ENCODE data around the gene CCDC28B.
A peak's percentile ranks its signal among the peaks of the same experiment; 100 is the strongest.

Gene CCDC28B

GRCh38 chr1:32194984-32195383 lies 5.4 kb upstream of the CCDC28B start:
- no peak for DNase-seq (ENCODE audit: low spot score)

DNA sequence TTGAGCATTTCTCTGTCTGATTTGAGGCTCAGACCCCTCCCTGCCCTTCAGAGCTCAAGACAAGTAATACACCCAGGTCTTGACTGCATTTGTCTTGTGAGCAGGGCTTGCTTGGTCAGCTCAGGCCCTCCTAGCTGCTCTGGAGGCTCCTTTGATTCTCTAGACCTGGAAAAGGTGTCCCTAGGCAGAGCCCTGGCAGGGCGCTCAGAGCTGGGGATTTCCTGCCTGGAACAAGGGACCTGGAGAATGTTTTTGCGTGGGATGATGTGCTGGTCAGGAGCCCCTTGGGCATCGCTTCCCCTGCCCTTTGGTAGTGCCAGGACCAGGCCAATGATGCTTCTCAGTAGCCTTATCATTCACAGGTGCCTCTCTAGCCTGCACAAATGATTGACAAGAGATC lies 4.9 kb upstream of the CCDC28B start:
- no peak for DNase-seq (ENCODE audit: low spot score)

DNA sequence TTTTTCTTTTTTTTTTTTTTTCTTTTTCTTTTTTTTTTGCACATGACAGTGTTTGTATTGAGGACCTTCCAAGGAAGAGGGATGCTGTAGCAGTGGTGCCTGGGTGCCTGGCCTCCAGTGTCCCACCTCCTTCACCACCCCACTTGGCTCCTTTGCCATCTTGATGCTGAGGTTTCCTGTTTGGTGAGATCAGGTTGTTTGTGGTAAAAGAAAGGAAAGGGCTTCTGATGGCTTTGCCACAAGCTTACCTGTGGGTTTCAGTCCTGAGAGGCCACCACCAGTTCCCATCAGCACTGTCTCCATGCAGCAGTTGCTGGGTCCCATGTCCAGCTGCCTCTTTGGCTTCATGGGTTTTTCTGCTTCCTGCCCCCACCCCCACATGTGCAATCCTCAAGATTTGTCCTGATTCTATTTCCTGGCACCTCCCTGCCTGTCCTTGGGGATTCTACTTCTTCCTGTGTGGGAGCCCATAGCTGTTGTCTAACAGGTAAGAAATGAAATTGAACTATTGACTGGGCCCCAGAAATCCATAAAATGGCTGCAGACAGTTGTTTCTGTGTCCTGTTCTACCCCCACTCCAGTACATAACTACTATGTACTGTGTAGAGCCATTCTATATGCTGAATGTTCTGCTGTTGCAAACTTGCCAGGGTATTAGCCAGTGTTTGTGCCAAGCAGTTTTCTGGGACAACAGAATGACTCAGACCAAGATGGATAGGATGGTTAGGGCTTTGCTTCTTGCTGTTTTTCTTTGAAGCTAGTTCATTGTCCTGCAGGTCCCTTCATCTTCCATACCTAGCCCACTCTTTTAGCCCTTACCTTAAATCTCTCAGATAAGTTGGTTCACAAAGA lies 4.2 kb upstream of the CCDC28B start:
- no peak for DNase-seq (ENCODE audit: low spot score)

GRCh38 chr1:32197074-32197473 lies 3.3 kb upstream of the CCDC28B start:
- DNase-seq (ENCODE audit: low spot score): no peak

- no peak for DNase-seq (ENCODE audit: low spot score)
Observed at GRCh38 chr1:32197837-32198236, 2.6 kb upstream of the CCDC28B start.

DNA sequence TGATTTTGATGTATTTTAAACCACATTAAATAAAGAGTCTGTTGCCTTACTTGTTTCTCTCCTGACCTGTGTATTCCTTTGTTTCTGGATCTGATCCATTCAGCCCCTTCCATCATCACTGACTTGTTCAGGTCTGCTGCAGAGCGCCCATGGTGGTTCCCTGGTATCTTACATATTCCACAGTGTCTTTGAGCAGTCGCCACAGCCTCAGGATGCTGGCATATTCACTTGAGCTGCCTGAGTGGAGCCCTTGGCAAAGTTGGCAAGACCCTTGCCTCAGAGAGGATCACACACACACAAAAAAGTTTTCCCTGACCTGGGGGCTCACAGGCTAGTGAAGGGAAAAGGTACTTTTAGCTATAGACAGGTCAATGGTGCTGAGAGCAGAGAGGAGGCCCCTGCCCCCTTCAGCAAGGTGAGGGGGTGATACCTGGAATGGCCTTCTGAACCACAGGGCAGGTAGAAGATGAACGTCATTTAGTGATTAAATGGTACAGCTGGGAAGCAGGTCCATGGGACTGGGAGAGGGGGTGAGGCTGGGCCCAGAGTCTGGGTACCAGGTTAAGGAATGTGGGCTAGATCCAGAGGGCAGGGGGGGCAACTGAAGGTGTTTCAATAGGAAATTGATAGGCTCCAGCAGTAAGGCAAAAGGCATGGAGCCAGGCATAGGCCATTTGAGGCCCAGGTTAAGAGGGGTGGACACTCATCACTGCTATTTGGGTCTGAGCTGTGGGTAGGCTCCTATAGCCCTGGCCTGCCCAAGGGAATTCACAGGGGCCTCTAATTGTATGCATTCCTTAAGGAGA lies 2.0 kb upstream of the CCDC28B start:
- no peak for DNase-seq (ENCODE audit: low spot score)

- no peak for DNase-seq (ENCODE audit: low spot score)
Observed at GRCh38 chr1:32199043-32199716, 1.2 kb upstream of the CCDC28B start.

DNA sequence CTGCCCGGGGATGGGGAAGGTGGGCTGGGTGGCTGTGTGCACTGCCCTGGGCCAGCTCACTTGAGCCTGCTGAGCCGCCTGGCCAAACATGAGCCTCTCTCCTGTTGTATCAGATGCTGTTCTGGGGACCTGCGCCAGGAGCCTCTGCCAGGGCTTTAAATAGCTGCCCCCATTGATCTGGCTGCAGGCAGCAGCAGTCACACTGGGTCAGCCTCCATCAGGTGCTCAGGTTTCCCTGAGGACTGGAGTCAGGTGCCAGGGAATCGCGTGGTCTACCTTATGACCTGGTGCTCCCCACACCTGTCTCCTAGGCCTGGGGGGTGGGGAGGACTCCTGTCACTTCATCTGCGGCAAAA lies 700 bp upstream of the CCDC28B start:
- peak; percentile 31 for DNase-seq (ENCODE audit: low spot score)

- DNase-seq (ENCODE audit: low spot score): peak; percentile 70
Observed at GRCh38 chr1:32201011-32201855, 838 bp downstream of the CCDC28B start.

DNA sequence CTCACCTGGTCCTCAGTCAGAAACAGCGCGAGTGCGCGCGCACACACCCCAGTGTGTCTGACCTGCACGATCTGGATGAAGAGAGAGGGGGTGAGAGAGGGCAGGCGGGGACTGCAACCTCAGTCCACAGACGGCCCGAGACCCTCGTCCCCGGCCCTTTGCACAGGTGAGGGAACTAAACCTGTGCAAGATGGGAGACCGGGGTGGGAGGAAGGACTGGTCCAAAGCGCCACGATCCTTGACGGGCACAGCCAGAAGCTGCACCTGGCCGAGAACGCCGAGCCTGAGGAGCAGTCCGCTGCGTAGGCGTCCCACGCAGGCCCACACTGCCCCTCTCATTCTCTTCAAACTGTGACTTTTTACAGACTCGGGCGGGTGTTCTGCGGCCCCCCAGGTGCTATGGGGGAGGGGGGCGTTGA lies 4.6 kb downstream of the CCDC28B start:
- DNase-seq (ENCODE audit: low spot score): no peak

DNA sequence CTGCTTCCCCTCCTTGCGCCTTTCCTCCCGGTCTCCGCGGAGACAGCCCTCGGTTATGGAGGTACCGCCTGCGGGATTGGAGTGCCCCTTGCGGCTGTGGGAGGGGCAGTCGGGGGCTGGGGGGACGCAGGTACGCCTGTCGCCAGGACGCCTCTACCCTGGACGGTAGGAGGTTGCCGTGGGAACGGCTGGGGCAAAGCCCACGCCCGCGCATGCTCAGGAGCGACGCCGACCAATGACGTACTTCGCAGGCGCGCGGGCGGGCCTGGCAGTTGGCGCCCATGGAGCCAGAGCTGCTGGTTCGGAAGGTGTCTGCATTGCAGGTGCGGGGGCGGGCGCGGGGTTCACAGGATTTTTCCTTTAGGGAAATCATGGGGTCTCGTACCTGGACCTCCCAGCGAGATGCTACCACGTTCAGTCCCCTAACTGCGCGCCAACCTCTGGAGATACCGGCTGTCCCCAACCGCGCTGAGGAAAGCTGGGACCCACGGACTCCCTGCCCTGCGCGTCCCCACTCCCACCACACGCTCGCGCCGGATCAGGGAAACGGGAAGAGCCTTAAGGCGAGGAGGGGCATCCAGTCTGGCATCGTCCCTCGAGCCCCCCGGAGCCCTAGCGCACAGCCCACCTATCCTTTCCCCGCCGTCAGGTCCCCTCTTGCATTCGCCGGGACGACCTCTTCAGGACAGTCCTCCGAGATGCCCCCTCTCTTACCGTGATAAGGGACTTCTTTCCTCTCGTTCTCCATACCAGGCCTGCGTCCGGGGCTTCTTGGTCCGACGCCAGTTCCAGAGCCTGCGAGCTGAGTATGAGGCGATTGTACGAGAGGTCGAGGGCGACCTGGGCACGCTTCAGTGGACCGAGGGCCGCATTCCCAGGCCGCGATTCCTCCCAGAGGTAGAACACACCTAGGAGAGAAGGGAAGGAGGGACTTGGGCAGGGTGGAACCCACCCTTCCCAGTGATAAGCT lies 5.3 kb downstream of the CCDC28B start, which contains the start of gene IQCC:
Gene IQCC (plus strand): TSS at position 271 of the 970 bp plus-strand sequence. CDS start 11 bp downstream, at position 282.
- peak; percentile 97 for DNase-seq (ENCODE audit: low spot score)

GRCh38 chr1:32208469-32208868 lies 8.1 kb downstream of the CCDC28B start:
- no peak for DNase-seq (ENCODE audit: low spot score)

DNA sequence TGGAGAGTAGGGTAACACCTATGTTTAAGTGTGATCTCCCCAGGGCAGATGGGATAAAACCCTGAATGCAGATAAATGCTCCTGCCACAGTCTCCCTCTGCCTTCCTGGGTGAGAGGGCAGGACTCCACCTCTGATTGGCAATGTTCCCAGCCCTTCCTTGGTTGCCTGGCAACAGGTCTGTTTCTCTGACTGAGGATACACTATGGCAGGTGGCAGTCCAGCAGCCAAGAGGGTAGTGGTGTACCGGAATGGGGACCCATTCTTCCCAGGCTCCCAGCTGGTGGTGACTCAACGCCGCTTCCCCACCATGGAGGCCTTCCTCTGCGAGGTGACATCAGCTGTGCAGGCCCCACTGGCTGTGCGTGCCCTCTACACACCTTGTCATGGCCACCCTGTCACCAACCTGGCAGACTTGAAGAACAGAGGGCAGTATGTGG lies 8.5 kb downstream of the CCDC28B start, which contains the start of gene DCDC2B:
Gene DCDC2B (plus strand): TSS at position 199 of the 438 bp plus-strand sequence. CDS start 5 bp downstream, at position 204.
- DNase-seq (ENCODE audit: low spot score): peak; percentile 33

GRCh38 chr1:32215629-32216480 lies 15.5 kb downstream of the CCDC28B start:
- DNase-seq (ENCODE audit: low spot score): peak; percentile 81

GRCh38 chr1:32216566-32216965 lies 16.2 kb downstream of the CCDC28B start:
- DNase-seq (ENCODE audit: low spot score): no peak

DNA sequence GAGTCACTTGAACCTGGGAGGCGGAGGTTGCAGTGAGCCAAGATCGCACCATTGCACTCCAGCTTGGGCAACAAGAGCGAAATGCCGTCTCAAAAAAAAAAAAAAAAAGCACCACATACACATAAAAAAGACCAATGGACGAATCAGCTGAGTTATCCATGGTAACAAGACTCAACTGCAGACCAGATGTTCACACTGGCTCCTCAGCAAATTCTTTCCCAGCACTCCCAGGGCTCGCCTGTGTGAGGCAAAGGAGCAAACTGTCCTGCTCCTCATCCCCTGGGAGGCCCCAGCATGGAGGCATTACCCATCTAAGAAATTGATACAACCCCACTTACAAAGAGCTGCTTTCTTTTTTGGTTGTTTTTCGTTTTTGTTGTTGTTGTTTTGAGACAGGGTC lies 18.6 kb downstream of the CCDC28B start:
- DNase-seq (ENCODE audit: low spot score): no peak

DNA sequence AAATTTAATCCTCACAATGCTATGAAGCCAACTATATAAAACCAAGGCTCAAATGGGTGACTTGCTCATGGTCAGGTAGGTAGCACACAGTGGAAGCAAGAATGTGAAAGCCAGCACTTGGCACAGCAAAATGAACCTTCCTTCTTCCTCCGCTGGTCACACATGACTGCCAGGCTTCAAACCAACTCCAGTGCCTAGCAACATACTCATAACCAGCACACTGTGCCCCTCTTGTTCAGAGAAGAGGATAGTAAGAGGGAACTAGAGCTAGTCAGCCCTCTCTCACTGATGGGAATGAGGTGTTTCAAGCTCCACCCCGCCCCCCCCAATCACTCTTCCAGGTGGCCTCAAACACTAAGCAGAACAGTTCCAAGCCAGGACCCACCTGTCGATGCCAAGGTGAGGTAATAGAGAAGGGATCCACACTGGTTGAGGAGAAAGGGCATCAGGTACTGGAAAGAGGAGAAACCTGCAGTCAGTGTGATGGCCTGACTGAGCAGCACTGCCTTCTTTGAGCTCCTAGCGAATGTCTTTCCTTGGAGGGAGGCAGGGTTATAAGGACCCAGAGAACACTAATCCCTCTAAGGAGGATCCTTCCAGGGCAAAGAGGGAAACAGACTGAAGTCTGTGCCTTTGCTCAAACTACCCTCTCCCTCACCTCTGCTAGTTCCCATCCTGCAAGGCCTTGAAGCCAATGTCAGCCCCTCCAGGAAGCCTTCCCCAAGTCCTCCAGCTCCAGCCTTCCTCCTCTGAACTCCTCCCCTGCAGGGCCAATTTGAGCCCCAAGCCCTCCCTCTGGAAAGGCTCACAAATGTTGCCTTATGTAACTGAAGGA lies 20.6 kb downstream of the CCDC28B start:
- DNase-seq (ENCODE audit: low spot score): no peak

DNA sequence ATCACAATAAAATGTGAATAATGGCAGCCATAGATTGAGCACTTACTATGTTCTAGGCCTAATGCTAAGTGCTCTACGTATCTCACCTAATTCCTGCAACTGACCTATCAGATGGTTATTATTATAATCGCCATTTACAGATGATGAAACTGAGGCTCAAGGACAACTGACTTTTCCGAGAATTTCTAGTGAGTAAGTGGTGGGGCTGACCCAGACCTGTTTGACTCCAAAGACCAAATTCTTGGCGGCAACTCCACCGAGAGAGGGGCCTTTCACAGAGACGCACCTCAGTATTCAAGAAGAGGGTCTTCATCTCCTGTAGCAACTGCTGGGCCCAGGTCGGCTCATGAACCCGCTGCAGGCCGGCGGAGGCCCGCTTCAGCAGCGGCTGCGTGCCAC lies 21.2 kb downstream of the CCDC28B start:
- DNase-seq (ENCODE audit: low spot score): no peak

Measured in iPS-NIHi11 (cell line).